ENCODE data around the gene NTM.
"Not testable (repeated sequence)": the region's sequence is repeated elsewhere in the genome, so short reads cannot be mapped to it uniquely, and the experiment has no call there.

Gene NTM

GRCh38 chr11:131464461-131464860, 94.0 kb downstream of the NTM start:
- no peak for DNase-seq

- no peak for DNase-seq
Observed at GRCh38 chr11:131465039-131465438, 94.6 kb downstream of the NTM start.

- DNase-seq, result no peak
Observed at GRCh38 chr11:131465746-131466145, 95.3 kb downstream of the NTM start.

- DNase-seq, result no peak
Observed at GRCh38 chr11:131467645-131468394, 97.4 kb downstream of the NTM start.

GRCh38 chr11:131468565-131468964, 98.2 kb downstream of the NTM start:
- DNase-seq, result no peak

GRCh38 chr11:131470216-131470925, 100.0 kb downstream of the NTM start:
- DNase-seq, result no peak

- DNase-seq, result no peak
Observed at GRCh38 chr11:131471976-131472375, 101.6 kb downstream of the NTM start.

GRCh38 chr11:131474947-131475346, 104.5 kb downstream of the NTM start:
- DNase-seq, result no peak

GRCh38 chr11:131476266-131476665, 105.9 kb downstream of the NTM start:
- DNase-seq, result no peak

GRCh38 chr11:131478341-131478740, 107.9 kb downstream of the NTM start:
- DNase-seq, result no peak

GRCh38 chr11:131481303-131481702, 110.9 kb downstream of the NTM start:
- no peak for DNase-seq

- DNase-seq, result no peak
Observed at GRCh38 chr11:131481971-131482370, 111.6 kb downstream of the NTM start.

GRCh38 chr11:131483453-131483852, 113.0 kb downstream of the NTM start:
- DNase-seq, result no peak

- no peak for DNase-seq
Observed at GRCh38 chr11:131483877-131484276, 113.5 kb downstream of the NTM start.

- no peak for DNase-seq
Observed at GRCh38 chr11:131486100-131486499, 115.7 kb downstream of the NTM start.

- no peak for DNase-seq
Observed at GRCh38 chr11:131486937-131487635, 116.7 kb downstream of the NTM start.

GRCh38 chr11:131488238-131488637, 117.8 kb downstream of the NTM start:
- DNase-seq, result no peak

- DNase-seq, result no peak
Observed at GRCh38 chr11:131491503-131491902, 121.1 kb downstream of the NTM start.

GRCh38 chr11:131495423-131495822, 125.0 kb downstream of the NTM start:
- DNase-seq, result no peak

GRCh38 chr11:131497686-131498085, 127.3 kb downstream of the NTM start:
- DNase-seq, result not testable (repeated sequence)

- DNase-seq, result no peak
Observed at GRCh38 chr11:131498631-131499160, 128.3 kb downstream of the NTM start.

GRCh38 chr11:131499199-131499598, 128.8 kb downstream of the NTM start:
- DNase-seq, result no peak

GRCh38 chr11:131503017-131503416, 132.6 kb downstream of the NTM start:
- DNase-seq, result no peak

Data from NCI-H1436 treated with DMSO at 0.1 percent for 48 hours (cell line).